Prostate gland (tissue), 2 donors: ENCODE measurements around the gene BAIAP2.

Source experiments
- CTCF ChIP-seq, 4 experiments: fragments of 200-600 bp in 2 of 4; fragments of 450-650 bp in 2 of 4; sonication (generic) in 2 of 4; IDR thresholded peaks; 1 replicate in 3 of 4; 2 replicates in 1 of 4; pipeline ENCODE4 v1.5.1; 2016 to 2019; ENCODE audit warnings: antibody characterized with exemption in 4 of 4, mild to moderate bottlenecking in 2 of 4, moderate library complexity in 2 of 4
- POLR2A ChIP-seq: fragments of 450-650 bp; IDR thresholded peaks from one replicate; pipeline ENCODE4 v1.6.1; 2016; ENCODE audit warnings: antibody characterized with exemption, mild to moderate bottlenecking
- POLR2AphosphoS5 ChIP-seq: sonication (generic); formaldehyde crosslinking; IDR thresholded peaks from one replicate; pipeline ENCODE4 v1.6.1; 2017; ENCODE audit warnings: antibody characterized with exemption

DNA sequence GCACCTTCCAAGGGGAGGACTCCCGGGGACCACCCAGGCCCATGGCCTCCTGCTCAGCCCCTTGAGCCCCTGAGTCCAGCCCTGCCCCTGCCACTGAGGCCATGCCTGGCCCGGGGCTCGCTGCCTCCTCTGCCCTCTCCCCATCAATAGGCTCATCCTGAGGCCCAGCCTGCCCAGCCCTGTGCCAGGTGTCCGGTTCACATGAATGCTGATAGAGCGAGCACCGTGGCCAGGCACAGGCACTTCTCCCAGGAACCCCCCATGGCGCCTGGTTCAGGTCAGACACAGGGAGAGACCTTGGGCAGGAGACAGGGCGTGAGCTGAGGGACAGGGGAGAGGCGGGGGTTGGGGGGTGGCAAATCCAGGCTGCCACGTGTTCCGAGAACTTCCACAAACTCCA, 127.5 kb downstream of the BAIAP2 start:
- no peak for TF ChIP-seq CTCF (IDR thresholded peaks at IDR 0.05)
- no peak for TF ChIP-seq POLR2A
- TF ChIP-seq POLR2AphosphoS5: no peak
